A549 (cell line): ENCODE results near the gene GNAI2.

Source experiments
- CBX2 ChIP-seq: fragments of 200-600 bp; sonication (generic); IDR thresholded peaks from 2 replicates; pipeline ENCODE4 v1.6.1; 2016; ENCODE audit warnings: low read depth, mild to moderate bottlenecking, borderline replicate concordance
- EP300 ChIP-seq, 2 experiments: fragments of >200 bp; sonication (Bioruptor Twin); formaldehyde crosslinking; IDR thresholded peaks; 2 replicates in 1 of 2; 3 replicates in 1 of 2; pipeline ENCODE4 v1.6.1; 2016 to 2017
- FOSL2 ChIP-seq, 2 experiments: fragments of 450-650 bp in 1 of 2; fragments of >200 bp in 1 of 2; sonication (Bioruptor Twin) in 1 of 2; formaldehyde crosslinking; IDR thresholded peaks; 2 replicates each; pipeline versions ENCODE4 v1.5.0 to v1.6.1; 2016 to 2020; ENCODE audit warnings: mild to moderate bottlenecking in 1 of 2, moderate library complexity in 1 of 2
- JUNB ChIP-seq: fragments of >200 bp; sonication (Bioruptor Twin); formaldehyde crosslinking; IDR thresholded peaks from 2 replicates; pipeline ENCODE4 v1.6.1; 2016
- MAZ ChIP-seq: fragments of 150-350 bp; IDR thresholded peaks from 2 replicates; pipeline ENCODE4 v1.6.1; 2014; ENCODE audit warnings: antibody characterized with exemption, low read depth, low read length, borderline replicate concordance
- NPAS2 ChIP-seq: fragments of 250-450 bp; sonication (Bioruptor Pico); IDR thresholded peaks from 2 replicates; pipeline ENCODE4 v1.8.0; 2022; ENCODE audit warnings: mild to moderate bottlenecking, moderate library complexity, borderline replicate concordance
- POLR2A ChIP-seq: IDR thresholded peaks from 2 replicates; pipeline ENCODE4 v1.6.1; 2012; ENCODE audit warnings: mild to moderate bottlenecking, low read length
- POLR2AphosphoS2 ChIP-seq: conservative IDR thresholded peaks from 2 replicates; pipeline ENCODE4 v1.6.1; 2012; ENCODE audit warnings: low read length, improper control_type of control experiment, inconsistent platforms
- TF ChIP-seq, protein P1 (sequence below): fragments of >200 bp; sonication (Bioruptor Twin); formaldehyde crosslinking; IDR thresholded peaks from 3 replicates; pipeline ENCODE4 v1.5.1; 2016
- TF ChIP-seq, protein P2 (sequence below): fragments of 250-450 bp; sonication (Bioruptor Pico); IDR thresholded peaks from 2 replicates; pipeline ENCODE4 v1.5.0; 2021; ENCODE audit warnings: mild to moderate bottlenecking, moderate library complexity, borderline replicate concordance
- TF ChIP-seq, protein P3 (sequence below): fragments of 150-350 bp; IDR thresholded peaks from 2 replicates; pipeline ENCODE4 v1.6.1; 2014; ENCODE audit warnings: low read depth, mild to moderate bottlenecking, low read length

DNA sequence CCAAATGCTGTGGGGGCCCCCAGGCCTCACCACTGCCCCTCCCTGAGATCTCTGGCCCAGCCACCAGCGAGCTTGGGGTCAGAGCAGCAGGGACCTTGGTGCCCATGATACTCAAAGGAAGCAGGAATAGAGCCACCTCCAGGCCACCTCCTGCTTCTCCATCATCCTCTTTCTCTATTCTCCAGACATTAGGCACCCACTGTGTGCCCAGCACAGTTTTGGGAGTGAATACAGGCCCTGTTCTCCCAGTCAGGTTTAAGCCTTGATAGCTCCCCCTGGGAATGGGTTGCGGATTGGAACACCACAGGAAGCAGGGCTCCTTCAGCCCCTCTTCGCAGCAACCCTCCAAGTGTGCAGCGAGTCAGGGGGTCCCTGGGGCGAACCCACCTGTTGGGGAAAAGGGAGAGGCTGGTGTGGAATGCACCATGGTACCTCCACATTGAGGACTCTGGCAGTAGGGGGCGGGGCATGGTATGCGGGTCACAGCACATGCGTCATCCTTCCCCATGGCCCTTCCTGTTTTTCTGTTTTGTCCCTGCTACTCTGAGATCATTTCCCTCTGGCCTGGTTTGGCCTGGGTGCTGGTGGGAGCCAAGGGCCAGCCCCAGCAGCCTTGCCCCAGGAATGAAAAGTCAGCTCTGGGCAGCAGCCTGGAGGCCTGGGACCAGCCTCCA is 18.7 kb downstream of the GNAI2 start:
- no peak for TF ChIP-seq MAZ
- TF ChIP-seq, protein P1, sequence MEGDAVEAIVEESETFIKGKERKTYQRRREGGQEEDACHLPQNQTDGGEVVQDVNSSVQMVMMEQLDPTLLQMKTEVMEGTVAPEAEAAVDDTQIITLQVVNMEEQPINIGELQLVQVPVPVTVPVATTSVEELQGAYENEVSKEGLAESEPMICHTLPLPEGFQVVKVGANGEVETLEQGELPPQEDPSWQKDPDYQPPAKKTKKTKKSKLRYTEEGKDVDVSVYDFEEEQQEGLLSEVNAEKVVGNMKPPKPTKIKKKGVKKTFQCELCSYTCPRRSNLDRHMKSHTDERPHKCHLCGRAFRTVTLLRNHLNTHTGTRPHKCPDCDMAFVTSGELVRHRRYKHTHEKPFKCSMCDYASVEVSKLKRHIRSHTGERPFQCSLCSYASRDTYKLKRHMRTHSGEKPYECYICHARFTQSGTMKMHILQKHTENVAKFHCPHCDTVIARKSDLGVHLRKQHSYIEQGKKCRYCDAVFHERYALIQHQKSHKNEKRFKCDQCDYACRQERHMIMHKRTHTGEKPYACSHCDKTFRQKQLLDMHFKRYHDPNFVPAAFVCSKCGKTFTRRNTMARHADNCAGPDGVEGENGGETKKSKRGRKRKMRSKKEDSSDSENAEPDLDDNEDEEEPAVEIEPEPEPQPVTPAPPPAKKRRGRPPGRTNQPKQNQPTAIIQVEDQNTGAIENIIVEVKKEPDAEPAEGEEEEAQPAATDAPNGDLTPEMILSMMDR: no peak
- no peak for TF ChIP-seq JUNB
- no peak for TF ChIP-seq NPAS2 (CRISPR knock-in tag)
- no peak for TF ChIP-seq POLR2A
- no peak for TF ChIP-seq CBX2
- TF ChIP-seq, protein P2, sequence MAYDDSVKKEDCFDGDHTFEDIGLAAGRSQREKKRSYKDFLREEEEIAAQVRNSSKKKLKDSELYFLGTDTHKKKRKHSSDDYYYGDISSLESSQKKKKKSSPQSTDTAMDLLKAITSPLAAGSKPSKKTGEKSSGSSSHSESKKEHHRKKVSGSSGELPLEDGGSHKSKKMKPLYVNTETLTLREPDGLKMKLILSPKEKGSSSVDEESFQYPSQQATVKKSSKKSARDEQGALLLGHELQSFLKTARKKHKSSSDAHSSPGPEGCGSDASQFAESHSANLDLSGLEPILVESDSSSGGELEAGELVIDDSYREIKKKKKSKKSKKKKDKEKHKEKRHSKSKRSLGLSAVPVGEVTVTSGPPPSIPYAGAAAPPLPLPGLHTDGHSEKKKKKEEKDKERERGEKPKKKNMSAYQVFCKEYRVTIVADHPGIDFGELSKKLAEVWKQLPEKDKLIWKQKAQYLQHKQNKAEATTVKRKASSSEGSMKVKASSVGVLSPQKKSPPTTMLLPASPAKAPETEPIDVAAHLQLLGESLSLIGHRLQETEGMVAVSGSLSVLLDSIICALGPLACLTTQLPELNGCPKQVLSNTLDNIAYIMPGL (CRISPR knock-in tag): no peak
- TF ChIP-seq FOSL2 (IDR thresholded peaks at IDR 0.05): no peak
- TF ChIP-seq FOSL2 (CRISPR knock-in tag; IDR thresholded peaks at IDR 0.05): no peak
- TF ChIP-seq POLR2AphosphoS2: no peak
- no peak for TF ChIP-seq EP300 (IDR thresholded peaks at IDR 0.05)
- TF ChIP-seq, protein P3, sequence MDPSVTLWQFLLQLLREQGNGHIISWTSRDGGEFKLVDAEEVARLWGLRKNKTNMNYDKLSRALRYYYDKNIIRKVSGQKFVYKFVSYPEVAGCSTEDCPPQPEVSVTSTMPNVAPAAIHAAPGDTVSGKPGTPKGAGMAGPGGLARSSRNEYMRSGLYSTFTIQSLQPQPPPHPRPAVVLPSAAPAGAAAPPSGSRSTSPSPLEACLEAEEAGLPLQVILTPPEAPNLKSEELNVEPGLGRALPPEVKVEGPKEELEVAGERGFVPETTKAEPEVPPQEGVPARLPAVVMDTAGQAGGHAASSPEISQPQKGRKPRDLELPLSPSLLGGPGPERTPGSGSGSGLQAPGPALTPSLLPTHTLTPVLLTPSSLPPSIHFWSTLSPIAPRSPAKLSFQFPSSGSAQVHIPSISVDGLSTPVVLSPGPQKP: no peak
